NCI-H1105 (cell line): ENCODE measurements around the gene ATXN2.
A peak's percentile ranks its signal among the peaks of the same experiment; 100 is the strongest.
"Not testable (repeated sequence)": the region's sequence is repeated elsewhere in the genome, so short reads cannot be mapped to it uniquely, and the experiment has no call there.

Source experiments
- DNase-seq: peaks from one replicate; lab custom pipeline; 2025; lab: John Stamatoyannopoulos, UW

ATXN2 gene

GRCh38 chr12:111599453-111600204, 514 bp upstream of the ATXN2 start:
- peak; percentile 92 for DNase-seq

GRCh38 chr12:111597831-111598636, 1.1 kb downstream of the ATXN2 start:
- DNase-seq = no peak

DNA sequence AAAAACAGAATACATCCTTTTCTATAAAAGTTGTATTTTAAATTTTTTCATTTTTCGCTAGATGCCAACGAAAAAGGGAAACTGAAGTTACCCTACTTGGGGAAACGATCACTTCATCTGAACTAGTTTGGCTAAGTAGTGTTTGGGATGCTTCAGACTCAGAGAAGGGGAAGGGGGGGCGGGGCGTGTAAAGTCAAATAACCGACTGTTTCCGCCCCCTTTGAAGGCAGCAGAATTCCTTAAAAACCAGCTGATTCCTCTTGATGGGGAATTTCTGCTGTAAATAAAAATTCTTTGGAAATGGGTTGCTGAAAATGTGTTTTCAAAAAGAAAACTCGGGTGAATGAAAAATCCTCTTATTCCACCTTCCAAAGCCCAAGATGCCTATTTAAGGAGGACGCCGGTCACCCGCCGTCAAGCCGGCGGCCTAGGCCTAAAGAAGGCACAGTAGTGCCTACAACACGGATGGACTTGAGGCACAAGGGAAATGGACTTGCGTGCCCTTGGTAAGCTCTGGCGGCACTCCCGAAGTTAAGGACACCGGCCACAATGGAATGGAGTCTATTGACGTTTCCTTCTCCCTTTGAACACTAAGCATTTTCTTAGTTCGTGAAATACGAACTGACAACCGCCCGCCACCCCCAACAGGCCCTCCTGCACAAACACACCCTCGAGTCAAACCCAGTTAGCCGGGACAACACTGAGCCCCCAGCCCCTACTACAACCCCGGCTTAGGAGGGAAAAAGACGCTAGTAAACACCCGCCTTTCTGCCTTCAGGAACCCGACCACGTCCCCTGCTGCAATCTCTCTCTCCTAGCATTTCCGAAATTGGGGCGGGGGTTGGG, 1.9 kb downstream of the ATXN2 start:
- DNase-seq = peak; percentile 46

GRCh38 chr12:111595341-111595835, 3.7 kb downstream of the ATXN2 start:
- not testable (repeated sequence) for DNase-seq

GRCh38 chr12:111591399-111592010, 7.6 kb downstream of the ATXN2 start:
- DNase-seq = not testable (repeated sequence)

GRCh38 chr12:111590552-111590951, 8.6 kb downstream of the ATXN2 start:
- no peak for DNase-seq

DNA sequence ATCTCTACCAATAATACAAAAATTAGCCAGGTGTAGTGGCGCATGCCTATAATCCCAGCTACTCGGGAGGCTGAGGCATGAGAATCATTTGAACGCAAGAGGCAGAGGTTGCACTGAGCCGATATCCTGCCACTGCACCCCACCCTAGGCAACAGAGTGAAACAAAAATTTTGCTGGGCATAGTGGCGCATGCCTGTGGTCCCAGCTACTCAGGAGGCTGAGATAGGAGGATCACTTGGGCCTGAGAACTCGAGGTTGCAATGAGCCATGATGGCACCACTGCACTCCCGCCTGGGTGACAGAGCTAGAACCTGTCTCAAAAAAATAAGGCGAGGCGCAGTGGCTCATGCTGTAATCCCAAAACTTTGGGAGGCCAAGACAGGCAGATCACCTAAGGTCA, 9.5 kb downstream of the ATXN2 start:
- DNase-seq = no peak

DNA sequence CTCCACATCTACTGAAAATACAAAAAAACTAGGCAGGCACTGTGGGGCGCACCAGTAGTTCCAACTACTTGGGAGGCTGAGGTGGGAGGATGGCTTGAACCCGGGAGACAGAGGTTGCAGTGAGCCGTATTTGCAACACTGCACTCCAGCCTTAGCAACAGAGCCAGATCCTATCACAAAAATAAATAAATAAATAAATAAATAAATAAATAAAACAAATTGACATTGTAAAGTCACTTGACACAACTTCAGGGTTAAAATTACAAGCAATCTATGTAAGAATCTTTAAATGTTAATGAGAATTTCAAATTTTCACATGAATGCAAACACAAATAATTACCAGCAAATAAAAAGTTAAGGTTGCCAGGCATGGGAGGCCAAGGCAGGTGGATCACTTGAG, 11.1 kb downstream of the ATXN2 start:
- DNase-seq = no peak

GRCh38 chr12:111586986-111587385, 12.1 kb downstream of the ATXN2 start:
- DNase-seq = no peak

- no peak for DNase-seq
Observed at GRCh38 chr12:111585690-111586089, 13.4 kb downstream of the ATXN2 start.

DNA sequence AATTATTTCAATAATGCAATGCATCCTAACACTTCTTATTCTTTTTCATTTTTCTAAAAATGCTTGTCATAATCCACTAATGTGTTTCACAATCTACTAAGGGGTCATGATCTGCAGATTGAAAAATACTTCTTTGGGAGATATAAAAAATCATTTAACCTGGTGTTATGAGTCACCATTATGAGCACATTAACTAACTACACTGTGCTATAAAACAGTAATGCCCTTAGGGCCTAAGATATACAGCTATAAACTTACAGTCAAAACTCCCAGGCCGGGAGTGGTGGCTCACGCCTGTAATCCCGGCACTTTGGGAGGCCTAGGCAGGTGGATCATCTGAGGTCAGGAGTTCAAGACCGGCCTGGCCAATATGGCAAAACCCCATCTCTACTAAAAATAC, 14.2 kb downstream of the ATXN2 start:
- DNase-seq = no peak

- not testable (repeated sequence) for DNase-seq
Observed at GRCh38 chr12:111583506-111583905, 15.6 kb downstream of the ATXN2 start.

- DNase-seq = no peak
Observed at GRCh38 chr12:111582133-111582747, 16.9 kb downstream of the ATXN2 start.

DNA sequence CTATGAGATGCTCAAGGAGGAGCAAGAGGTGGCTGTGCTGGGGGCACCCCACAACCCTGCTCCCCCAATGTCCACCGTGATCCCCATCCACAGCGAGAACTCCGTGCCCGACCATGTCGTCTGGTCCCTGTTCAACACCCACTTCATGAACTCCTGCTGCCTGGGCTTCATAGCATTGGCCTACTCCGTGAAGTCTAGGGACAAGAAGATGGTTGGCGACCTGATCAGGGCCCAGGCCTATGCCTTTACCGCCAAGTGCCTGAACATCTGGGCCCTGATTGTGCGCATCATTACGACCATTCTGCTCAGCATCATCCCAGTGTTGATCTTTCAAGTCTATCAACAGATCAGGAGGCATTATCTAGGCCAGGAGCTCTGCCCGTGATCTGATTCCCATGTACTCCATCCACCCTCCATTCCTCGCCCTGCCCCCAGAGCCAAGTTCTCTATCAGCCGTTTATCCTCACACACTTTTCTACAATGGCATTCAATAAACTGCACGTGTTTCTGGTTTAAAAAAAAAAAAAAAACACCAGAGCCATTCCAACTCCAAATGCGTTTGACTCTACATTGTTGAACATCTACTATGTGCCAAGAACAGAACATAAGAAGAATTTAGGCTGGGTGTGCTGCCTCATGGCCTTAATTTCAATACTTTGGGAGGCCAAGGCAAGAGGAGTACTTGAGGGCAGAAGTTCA, 17.5 kb downstream of the ATXN2 start:
- no peak for DNase-seq

DNA sequence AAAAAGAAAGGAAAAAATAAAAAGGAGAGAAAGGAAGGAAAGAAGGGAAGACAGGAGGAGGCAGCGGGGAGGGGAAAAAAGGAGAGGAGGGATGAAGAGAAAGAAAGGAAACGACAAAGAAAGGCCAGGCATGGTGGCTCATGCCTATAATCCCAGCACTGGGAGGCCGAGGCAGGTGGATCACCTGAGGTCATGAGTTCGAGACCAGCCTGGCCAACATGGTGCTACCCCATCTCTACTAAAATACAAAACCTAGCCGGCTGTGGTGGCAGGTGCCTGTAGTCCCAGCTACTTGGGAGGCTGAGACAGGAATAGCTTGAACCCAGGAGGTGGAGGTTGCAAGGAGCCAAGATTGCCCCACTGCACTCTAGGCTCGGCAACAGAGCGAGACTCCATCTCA, 18.4 kb downstream of the ATXN2 start:
- DNase-seq = no peak

DNA sequence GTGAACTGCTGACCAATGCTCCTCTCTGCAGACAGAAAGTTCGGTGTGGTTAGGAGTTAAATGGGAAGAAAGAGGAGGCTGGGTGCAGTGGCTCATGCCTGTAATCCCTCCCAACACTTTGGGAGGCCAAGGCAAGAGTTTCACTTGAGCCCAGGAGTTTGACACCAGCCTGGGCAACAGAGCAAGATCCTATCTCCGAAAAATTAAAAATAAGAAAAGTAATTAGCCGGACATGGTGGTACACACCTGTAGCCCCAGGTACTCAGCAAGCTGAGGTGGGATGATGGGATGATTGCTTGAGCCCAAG, 19.0 kb downstream of the ATXN2 start:
- no peak for DNase-seq

- DNase-seq = no peak
Observed at GRCh38 chr12:111578971-111579340, 20.2 kb downstream of the ATXN2 start.

DNA sequence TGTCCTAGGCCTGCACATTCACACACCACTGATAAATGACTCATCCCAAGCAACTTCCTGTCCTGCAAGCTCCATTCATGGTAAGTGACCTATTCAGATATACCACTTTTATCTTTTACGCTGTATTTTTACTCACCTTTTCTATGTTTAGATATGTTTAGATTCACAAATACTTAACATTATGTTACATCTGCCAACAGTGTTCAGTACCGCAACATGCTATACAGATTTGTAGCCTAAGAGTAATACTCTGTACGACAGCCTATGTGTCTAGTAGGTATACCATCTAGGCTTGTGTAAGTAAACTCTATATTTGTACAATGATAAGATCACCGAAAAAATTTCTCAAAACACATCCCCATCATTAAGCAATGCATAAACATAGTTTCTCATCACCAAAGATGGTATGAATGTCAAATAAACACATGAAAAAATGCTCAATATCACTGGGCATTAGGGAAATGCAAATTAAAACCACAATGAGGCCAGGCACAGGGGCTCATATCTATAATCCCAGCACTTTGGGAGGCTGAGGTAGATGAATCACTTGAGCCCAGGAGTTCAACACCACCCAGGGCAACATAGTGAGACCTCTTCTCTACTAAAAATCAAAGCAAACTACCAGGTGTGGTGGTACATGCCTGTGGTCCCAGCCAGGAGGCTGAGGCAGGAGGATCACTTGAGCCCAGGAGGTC, 20.7 kb downstream of the ATXN2 start:
- DNase-seq = no peak

- DNase-seq = no peak
Observed at GRCh38 chr12:111574797-111575443, 24.2 kb downstream of the ATXN2 start.

GRCh38 chr12:111573476-111573875, 25.6 kb downstream of the ATXN2 start:
- no peak for DNase-seq
